ENCODE data around the gene TTC7B.

TTC7B gene

DNA sequence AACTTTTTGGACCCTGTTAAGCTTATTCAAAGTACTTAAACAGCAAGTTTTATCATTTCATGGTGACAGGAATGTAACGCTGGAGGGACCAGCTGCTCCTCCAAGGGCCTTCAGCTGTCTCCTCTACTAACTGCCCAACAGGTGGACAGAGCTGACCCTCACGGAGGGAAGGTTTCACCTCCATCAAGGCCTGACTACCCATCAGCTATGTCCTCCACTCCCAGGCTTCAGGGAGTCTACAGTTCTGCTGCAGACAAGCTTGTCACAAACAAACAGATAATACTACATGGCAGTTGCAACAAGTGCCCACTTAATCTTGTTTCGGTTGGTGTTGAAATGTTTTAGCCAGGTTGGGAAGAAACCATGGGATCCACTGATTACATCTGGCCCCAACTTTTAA lies 175.1 kb downstream of the TTC7B start:
- no peak for DNase-seq

DNA sequence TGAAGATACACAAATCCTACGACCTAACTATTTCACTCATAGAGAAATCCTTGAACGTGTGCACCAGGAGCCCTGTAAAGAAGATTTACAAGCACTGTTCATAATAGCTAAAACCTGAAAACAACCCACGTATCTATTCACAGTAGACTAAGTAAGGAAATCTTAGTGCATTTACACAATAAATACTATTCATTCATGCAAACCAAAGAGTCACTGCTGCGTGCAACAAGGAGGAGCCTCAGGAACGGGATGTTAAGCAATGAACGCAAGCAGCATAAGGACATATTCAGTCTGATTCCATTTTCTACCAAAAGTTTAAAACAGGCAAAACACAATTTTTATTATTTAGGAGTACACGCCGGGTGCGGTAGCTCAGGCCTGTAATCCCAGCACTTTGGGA lies 176.6 kb downstream of the TTC7B start:
- no peak for DNase-seq

DNA sequence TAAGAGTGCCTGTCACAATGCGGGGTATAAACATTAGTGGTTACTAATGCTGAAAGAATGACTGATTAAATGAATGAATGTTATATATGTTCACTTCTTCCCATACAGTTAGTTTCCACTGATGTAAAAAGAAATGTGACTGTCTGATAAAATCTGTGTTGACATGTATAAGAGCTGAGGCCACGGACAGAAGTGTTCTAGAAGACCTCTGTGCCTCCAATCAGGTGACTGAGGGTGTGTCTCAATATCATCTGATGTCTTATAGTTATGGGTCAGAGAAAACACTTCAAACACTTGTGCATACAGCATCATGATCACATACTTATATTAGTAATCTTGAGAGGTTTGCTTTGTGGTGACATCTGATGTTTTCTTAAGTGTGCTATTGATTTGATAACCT lies 183.4 kb downstream of the TTC7B start:
- no peak for DNase-seq

DNA sequence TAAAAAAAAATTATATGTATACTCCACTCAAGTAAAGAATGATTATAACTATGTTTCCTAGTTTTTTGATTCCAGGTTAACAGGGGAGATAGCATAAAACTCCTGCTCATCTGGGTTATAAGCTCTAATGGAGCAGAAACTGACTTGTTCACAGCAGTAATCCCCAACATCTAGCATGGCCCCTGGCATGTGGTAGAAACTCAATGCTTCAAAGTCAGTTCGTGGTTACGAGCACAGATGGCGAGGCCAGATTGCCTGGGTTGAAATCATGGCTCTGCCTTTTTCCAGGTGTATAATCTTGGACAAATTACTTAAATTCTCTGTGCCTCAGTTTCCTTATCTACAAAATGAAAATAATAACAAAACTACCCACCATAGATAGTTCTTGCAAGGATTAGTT lies 183.8 kb downstream of the TTC7B start:
- DNase-seq, result no peak

DNA sequence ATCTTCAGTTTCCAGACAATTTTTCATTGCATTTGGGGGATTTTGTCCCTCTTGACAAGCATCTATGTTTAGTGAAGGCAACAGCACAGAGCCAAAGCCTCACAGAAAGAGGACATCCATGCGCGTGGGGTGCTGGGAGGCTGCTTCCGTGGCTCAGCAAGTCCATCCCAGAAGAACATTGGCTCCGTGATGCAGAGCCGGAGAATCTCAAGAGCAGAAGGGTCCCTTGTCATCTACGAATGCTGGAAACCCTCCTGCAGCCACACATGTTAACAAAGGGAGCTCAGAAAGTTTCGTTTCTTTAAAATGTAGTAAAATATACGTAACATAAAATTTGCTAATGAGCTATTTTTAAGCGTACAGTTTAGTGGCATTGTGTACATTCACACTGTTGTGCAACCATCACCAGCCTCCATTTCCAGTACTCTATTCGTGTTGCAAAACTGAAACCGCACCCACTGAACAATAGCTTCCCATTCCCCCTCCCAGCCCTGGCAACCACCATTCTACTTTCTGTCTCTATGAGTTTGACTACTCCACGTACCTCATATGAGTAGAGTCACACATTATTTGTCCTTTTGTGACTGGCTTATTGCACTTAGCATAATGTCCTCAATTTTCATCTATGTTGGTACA lies 185.9 kb downstream of the TTC7B start:
- no peak for DNase-seq

DNA sequence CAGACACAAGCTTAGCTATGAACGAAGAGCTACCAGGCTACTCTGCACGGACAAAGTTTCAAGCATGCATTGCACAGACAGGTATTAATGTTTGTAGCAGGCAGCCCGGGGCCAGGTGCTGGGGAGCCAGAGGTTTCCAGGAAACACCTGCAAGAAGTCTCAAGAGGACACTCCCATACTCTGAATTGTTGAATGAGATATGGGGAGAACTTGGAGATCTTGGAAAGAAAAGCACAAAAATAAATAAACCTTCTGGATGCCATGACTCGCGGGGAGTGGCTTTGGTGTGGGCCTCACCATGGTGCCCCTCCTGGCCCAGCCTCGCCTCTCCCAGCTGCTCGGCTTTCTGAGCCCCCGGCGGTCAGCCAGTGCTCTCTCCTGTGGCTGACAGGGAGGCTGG lies 186.8 kb downstream of the TTC7B start:
- DNase-seq, result no peak

DNA sequence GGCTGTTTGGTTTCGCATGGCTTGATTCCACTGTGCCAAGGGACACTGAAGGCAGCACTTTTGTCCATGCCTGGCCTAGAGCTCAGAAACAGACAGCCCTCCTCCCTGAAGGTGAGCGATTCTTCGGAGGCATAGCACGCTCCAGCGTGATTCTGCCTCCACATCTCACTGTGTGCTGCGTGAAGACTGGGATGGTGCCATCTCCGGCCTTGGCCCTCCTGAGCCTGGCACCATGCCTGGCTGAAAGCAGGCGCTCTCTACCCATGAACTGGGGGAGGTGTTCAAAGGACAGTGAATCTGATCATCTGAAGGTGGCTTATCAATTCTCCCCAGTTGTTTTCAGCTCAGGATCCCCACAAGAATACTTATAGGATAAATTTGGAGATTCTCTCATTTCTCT lies 187.4 kb downstream of the TTC7B start:
- no peak for DNase-seq

DNA sequence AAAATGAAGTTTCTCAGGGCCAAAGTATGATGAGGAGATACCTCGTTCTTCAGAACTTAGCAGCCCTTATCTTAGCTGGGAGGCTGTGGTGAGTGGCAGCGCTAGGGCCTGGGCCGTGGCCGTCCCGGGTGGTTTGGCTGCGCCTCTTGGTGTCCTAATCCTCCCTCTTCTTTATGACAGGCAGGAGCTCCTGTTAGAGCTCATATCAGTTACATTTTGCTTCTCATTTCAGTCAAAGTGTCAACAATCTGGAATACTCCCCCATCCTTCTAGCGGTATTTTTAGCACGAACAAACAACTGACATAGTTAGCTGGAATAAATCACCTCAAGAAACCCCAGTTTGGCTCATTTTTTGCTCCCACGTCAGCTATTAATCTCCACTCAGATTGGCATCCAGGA lies 188.8 kb downstream of the TTC7B start:
- DNase-seq, result no peak

DNA sequence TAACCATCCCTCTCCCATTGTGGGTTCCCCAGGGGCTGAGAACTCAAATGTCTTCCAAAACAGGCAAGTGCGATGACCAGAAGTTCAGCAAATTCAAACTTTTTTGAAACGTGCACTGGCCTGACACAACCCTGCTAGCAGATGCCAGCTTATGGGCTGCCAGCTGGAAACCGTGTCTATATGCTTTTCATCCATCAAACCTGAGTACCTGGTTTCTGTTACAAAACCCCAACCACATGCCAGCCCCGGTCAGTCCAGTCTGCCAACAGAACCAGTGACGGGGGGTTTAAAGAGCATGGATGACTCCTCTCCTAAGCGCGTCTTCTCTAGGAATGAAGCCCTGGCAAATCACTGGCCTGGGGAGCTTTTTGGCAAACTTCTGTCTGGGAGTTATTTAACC lies 189.7 kb downstream of the TTC7B start:
- DNase-seq, result no peak

DNA sequence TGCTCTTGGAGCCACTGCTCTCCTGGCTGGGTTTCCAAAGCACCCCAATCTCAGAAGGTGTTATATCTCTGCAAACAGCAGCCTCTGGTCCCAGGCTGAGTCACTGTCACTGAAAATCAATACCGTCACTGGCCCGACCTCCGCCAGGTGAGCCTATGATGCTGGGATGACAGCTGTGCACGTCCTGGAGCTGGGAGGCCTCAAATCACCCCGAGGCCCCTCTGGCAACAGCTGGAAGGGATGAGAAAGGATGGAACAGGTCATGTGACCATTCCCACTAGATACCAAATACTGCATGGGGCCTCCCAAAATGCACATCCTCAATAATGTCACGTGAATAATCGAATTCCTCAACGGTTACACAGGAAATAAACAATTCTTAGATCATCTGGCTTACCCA lies 190.8 kb downstream of the TTC7B start:
- no peak for DNase-seq

DNA sequence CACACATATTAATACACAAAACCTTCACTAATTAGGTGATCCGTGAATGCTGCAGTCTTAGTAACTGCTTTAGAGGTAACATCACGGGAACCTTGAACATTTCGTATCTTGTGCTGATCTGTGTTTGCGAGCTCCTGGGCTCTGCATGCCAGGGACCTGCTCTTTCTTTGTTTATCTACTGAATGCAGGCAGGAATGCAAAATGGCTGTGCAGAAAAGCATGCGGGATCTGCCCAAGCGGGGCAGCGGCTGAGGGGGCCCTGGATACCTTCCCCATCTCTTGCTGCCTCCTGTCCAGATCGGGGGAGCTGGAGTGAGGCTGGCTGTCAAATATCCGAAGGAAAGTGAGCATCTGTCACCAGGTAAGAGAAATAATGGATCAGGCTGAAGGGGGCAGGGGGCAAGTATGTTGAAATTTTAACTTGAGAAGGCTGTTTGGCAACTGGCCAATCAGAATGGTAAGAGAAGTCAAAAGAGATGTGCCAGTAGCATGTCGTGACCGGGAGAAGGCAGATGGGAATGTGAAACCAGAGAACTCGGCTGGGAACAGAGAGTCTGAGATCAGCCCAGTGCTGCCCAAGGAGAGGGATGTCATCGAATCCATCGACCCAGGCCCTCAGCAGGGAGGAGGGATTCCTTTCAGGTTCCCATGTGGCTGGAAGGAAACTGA lies 191.4 kb downstream of the TTC7B start:
- no peak for DNase-seq

DNA sequence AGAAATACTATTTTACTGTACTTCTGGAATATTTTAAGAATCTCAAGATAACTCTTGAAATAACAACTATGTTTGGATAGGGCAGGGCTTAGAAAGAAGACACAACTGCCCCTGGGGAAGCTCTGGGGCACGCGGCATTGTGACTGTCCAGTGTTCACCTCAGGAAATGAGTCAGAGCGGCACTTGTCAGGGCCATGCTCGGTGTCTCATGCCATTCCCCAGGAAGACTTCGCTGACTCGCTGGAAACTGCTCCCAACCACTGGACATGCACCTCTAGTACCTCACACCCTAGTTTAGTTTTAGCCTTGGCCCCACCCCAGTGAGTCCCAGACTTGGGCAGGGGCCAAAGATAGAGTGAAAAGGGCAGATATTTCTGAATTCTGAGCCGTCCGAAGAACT lies 192.0 kb downstream of the TTC7B start:
- no peak for DNase-seq

DNA sequence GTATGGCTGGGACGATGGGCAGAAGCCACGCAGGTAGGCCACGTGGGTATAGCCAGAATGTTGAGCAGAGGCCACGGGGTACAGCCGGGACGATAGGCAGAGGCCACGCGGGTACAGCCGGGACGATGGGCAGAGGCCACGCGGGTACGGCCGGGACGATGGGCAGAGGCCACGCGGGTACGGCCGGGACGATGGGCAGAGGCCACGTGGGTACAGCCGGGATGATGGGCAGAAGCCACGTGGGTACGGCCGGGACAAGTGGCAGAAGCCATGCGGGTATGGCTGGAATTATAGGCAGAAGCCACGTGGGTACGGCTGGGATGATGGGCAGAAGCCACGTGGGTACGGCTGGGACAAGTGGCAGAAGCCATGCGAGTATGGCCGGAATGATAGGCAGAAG lies 195.0 kb downstream of the TTC7B start:
- no peak for DNase-seq

DNA sequence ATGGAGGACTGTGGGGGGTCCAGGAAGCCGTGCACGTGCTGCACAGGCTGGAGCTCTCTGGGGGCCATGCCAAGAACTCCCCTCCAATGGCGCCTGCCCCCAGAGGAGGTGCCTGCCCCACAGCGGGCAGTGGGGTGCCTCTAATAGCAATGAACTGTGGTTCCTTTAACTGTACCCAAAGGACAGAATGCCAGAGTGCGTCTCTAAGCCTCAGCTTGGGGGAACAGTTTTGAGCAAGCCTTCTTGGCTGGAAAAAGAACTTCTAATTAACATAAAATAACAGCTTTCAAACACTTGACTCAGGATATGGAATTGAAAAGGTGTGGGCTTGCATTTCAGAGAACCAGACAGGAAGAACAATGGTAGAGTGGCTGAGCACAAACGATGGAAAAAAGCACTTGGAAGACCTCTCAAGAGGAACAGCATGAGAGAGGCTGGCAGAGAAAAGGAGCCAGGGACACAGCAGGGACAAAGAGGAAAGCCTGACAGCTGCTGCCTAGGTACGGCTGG lies 195.6 kb downstream of the TTC7B start:
- no peak for DNase-seq

DNA sequence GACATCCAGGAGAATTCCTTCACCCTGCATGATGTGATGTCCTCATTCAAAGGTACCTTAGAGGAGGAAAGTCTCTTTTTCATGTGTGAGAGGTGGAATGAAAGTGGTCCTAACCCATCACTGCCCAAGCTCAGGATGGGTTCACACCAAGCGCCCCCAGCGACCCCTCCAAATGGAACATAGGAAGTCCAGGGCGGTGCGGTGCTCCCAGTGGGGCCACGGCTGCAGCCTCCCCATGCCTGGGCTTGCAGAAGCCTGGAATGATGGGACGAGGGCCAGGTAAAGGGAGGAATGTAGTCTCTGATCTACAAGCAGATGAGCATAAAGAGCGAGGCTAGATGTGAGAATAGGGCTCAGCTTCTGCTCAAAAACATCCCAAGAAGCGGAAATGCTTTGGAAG lies 196.3 kb downstream of the TTC7B start:
- DNase-seq, result no peak

DNA sequence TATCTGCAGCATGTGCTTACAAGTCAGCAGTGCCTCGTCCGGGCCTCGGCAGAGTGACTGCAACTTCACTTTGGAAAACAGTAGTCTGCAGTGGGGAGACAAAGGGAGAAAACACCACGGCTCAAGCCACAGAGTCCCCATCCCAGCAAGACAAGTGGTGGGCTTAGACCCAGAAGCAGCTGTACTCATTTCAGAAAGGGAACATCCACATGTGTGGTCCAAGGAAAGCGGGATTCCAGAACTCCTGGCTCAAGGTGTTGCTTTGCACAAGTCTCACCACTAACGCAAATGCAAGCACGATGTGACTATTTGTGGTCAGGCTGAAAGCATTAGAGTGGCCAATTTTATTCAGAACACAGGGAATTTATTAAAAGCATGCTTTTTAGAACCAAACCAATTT lies 198.3 kb downstream of the TTC7B start:
- DNase-seq, result no peak

DNA sequence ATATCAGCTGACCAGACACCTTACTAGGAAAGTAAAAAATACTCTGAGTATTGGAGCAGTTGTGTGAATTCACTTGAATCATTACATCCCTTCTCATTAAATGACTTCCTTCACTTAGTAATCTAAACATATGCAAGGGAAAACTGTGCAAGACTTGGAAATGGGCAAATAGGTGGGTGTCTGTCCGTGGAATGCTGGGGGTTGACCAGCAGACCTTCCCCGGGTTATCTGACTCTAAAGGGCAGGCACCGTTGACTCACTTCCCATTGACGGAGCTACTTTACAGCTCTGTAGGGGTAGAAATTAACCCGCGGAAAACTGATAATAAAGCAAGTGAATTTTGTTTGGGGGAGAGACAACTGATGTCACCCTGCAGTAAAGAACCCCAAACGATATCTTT lies 199.3 kb downstream of the TTC7B start:
- no peak for DNase-seq

DNA sequence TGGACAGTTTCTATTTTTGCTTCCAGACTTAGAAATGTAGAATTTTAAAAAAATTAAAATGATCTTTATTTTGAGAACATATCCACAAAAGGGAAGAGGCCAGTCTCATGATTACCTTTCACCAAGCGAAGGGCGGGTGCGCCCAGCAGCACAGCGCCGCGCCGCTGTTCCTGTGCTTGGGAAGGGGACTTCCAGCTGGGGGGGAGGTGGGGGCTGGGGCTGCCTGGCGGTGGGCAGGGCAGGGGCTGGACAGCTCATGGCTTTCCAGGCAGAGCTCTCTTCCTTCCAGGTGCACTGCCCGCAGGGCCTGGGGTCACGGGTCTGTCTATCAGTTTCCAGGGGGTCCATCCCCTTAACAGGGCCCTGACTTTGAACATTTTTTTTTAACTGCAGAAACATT lies 199.9 kb downstream of the TTC7B start:
- DNase-seq, result no peak

DNA sequence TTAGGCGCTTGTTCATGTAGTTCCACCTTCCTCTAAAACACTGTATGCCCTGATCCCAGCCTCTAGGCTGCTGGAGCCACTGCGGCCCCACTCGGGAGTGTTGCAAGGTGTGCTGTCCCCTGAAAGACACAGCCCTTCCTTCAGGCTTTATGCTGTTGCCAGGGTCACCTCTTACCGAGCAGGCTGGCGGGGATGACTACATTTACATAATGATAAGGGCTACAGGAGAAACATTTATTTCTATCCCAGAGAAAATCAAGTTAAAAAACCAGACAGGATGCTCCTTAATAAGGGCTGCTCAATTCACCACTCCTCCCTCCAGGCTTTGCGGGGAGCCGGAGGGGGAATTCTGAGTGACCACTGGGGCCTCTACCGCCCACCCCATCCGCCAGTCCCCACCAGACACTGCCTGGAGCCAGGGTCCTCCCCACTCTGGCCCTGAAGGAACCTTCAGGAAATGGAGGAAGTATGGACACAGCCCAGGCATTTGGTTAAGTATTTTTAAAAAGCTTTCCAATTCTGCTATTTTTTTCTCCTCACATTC lies 200.6 kb downstream of the TTC7B start:
- no peak for DNase-seq

DNA sequence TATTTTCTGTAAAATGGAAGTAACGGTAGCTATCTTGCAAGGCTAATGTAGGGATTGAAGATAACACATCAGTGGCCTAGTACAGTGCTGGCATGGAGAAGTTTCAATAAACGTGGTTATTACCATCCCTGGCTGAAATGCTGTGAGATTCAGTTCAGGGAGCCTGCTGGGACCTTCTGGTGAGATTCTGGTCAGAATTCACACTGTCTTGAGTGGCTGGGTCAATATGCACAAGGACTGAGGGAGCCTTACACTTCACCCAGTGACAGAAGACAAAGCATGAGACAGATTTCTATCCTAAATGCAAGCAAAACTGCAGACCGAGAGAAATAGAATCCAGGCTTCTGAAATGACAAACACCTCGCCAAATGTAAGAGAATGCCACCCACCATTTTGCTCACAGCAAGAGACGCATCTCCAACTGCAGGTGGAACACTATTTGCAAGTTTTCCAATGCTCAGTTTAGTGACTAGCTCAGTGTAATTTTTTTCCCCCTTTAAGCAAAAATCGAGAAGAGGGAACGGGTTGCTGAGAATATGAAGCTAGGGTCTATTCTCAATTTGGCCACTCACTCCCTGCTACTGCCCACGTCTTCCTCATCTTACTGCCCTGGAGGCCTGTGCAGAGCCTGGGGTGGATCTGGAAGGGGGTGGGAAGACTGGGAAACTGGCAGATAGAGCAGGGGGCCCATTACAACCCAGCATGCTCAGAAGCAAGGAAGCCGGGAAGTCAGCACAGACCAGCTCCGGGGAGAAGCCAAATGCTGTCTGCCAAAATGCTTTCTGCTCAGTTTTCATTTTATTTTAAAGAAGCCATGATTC lies 201.3 kb downstream of the TTC7B start:
- DNase-seq, result no peak

DNA sequence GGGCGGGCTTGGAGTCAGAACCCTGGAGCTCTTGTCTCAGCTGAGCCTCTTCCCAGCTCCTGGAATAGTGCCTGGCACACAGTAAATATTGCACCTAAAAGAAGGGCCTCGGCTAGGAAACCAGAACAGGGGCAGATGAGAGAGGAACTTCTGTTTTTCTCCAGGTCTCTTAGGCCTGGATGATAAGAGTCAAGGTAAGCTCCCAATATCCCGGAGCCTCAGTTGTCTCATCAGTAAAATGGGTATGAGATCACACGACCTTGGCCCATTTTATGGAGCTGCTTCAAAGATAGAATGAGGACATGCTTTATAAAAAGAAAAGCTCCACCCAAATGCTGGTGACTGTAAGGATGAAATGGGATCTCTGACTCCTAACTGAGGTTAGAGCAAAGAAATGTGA lies 202.2 kb downstream of the TTC7B start:
- no peak for DNase-seq

DNA sequence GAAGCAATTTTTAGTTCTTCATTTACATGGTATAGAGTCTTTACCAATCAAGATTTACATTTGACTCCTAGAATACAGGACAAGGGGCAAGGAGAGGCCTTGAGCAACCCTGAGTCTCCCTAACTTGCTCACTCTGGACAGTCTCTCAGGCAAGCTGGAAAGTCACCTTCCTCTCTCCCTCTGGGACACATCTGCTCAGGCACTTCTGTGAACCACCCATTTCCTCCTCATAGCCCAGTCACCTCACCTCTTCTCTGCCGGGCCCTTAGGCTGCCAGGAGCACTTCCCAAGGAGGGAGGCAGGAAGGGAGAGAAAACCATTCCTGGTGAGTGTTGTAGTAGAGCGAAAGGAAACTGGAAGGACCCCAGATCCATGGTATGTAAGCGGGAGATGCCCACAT lies 202.8 kb downstream of the TTC7B start:
- no peak for DNase-seq

DNA sequence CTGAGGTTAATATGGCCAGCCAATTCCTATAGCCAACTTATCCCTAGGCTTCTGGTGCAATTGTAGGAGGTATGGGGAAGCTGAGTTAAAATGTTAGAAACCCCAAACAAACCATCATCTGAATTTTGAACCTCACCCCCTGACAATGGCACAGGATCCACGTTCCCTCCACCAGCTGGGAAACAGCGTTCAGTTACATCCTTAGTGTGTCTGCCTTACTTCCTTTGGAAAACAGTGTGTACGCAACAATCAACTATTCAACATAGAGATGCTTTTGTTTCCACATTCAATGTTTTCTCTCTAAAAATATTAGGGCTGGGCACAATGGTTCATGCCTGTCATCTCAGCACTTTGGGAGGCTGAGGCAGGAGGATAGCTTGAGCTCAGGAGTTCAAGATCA lies 203.4 kb downstream of the TTC7B start:
- DNase-seq, result no peak

DNA sequence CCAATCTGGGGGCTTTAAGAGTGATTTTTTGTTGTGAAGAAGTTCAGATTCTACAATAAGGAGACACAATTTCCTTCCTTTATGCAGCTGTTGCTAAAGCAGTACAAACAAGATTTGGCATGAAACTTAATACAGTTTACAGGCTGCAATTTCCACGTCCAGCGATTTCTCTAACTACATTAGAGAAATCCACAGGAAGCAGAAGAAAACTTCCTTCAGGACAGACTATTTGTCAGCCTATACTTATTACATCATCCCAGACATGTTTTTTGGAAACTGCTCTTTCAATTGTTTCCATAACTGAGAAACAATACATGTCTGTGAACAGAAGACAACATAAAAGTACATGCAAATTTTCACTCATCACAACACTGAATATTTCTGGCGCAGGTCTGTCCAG lies 204.3 kb downstream of the TTC7B start:
- DNase-seq, result no peak

Measured in activated CD4-positive, alpha-beta T cell treated with anti-CD3 and anti-CD28 coated beads for 1 hour (primary cell).